SKM-1 (cell line): Measurements from ENCODE around the gene NINJ2.
A peak's percentile ranks its signal among the peaks of the same experiment; 100 is the strongest.
"Not testable (repeated sequence)": the region's sequence is repeated elsewhere in the genome, so short reads cannot be mapped to it uniquely, and the experiment has no call there.

ENCODE experiments used
- DNase-seq: peaks from one replicate; lab custom pipeline; 2025; ENCODE audit not compliant: unreplicated experiment; lab: John Stamatoyannopoulos, UW

NINJ2 gene

GRCh38 chr12:588024-588322 is 75.3 kb downstream of the NINJ2 start:
- DNase-seq: no peak

DNA sequence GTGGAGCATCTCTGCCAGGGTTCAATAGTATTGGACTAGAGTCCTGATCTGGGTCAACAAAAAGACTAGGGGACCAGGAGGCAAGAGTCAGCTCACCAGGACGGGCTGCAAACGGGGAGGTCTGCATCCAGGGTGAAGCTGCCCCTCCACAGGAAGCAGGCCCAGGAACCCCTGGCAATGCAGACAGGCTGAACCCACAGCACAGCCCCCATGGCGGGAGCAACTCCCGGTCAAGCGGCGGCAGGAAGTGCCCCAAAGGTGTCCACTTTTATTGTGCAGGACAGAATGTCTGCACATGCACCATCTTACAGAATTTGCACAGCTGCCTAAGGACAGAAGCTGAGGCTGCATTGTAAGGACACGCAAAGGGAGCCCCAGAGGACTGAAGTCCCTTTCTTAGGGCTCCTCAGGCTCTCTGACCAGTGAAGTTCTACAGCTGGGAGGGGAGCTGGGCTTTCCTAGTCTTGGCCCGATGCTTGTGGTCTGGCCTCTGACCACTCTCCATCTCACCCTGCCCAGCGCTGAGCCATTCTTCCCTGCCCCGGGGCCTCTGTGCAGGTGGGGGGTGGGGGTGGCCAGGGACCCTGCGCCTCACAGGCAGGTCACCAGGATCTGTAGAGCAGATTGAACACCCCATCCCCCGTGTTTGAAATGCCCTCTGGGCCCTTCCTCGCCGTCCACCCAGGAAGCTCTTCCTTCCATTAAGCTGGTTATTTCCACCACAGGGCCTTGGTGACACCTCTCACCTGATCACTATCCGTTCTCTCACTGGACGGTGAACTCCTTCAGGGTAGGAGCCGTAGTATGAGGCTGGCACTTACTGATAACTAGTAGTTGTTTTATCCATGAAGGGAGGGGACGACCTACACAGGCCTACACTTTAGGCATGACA is 75.9 kb downstream of the NINJ2 start:
- no peak for DNase-seq

- no peak for DNase-seq
Observed at GRCh38 chr12:586318-587071, 76.8 kb downstream of the NINJ2 start.

GRCh38 chr12:585062-586061 is 77.9 kb downstream of the NINJ2 start:
- DNase-seq: no peak

- no peak for DNase-seq
Observed at GRCh38 chr12:583251-583869, 79.9 kb downstream of the NINJ2 start.

DNA sequence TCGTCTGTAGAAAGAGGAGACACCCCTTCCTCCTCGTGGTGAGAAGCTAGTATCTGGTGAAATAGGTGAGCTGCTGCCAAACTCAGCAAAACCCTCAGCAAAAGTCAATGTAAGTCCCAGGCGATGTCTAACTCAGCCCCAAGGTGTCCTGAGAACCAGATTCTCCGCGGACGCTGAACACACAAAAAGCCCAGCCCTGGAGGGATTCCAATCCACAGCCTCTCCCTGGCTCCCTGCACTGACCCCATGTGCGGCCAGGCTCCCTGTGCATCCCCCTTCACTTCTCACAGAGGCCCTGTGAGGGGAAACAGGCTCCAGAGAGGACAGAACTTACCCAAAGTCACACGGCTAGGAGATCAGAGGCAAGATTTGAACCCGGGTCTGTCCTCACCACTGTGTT is 81.5 kb downstream of the NINJ2 start:
- DNase-seq: no peak

GRCh38 chr12:581321-581720 is 81.9 kb downstream of the NINJ2 start:
- DNase-seq: no peak

GRCh38 chr12:580813-581212 is 82.4 kb downstream of the NINJ2 start:
- DNase-seq: no peak

GRCh38 chr12:579420-580110 is 83.7 kb downstream of the NINJ2 start:
- no peak for DNase-seq

DNA sequence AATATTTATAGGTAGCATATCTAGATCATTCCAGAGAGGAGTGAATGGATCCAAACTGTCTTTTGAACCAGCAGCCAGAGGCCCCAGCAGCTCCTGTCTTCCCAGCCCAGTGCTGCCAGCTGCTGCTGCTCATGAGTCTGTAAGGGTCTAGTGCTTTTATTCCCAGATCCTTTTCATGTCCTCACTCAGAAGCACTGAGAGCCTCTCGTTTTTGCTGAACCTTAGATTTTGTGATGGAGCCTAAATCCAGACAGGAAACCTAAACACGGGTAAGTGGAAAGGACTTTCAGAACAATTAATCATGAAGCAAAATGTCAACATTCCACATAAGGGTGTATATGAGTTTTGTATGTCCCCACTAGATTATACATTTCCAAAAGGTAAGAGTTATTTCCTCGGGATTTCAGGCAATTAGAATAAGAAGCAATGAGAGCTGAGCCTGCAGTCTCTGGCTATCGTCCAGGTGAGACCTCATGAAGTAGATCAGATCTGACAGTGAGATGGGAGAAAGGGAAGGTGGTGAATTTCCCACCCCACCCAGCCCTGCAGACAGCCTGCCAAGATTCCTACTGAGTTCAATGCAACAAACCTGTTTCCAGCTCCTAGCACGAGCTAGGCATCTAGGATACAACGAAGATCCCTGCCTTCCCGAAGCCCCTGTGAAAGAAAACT is 84.4 kb downstream of the NINJ2 start:
- DNase-seq: no peak

DNA sequence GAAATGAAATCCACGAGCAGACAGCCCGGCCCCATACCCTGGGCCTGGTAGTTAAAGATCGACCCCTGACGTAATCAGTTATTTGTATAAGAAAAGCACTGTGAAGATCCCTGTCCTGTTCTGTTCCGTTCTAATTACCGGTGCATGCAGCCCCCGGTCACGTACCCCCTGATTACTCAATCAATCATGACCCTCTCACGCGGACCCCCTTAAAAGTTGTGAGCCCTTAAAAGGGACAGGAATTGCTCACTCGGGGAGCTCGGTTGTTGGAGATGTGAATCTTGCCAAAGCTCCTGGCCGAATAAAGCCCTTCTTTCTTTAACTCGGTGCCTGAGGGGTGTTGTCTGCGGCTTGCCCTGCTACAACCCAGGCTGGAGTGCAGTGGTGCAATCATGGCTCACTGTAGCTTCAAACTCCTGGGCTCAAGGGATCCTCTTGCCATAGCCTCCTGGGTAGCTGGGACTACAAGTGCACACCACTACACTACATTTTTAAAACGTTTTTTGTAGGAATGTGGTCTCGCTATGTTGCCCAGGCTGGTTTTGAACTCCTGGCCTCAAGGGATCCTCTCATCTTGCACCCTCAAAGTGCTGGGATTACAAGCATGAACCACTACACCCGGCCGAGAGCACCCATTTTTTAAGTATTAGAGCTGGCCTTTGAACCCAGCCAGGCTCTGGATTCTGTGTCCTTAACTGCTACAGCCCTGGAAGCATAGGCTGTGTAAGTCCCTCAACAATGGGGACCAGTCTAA is 85.1 kb downstream of the NINJ2 start:
- not testable (repeated sequence) for DNase-seq

DNA sequence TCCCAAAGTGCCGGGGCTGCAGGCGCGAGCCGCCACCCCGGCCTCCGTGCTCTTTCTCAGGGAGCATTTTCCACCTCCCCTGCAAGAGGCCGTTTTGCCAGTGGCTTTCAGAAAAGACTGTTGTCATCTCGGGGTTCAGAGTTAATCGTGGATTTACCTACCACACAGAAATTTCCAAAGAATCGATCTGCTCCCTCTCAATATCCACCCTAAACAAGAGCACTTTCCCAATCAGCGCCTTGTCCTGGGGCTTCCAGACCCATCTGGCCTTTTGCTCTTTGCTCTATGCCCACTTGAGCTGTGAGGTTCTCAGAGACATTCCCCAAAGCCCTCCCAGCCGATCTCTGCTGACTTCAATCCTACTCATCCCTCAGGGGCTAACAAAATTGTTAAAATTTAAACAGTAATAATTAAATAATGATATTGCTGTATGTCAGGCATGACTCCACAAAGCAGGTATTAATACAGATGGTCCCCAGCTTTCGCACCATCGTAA is 86.6 kb downstream of the NINJ2 start:
- no peak for DNase-seq

- DNase-seq: peak; percentile 11
Observed at GRCh38 chr12:575948-576614, 87.2 kb downstream of the NINJ2 start.

GRCh38 chr12:575129-575502 is 88.1 kb downstream of the NINJ2 start:
- no peak for DNase-seq

- DNase-seq: no peak
Observed at GRCh38 chr12:574475-575128, 88.6 kb downstream of the NINJ2 start.

DNA sequence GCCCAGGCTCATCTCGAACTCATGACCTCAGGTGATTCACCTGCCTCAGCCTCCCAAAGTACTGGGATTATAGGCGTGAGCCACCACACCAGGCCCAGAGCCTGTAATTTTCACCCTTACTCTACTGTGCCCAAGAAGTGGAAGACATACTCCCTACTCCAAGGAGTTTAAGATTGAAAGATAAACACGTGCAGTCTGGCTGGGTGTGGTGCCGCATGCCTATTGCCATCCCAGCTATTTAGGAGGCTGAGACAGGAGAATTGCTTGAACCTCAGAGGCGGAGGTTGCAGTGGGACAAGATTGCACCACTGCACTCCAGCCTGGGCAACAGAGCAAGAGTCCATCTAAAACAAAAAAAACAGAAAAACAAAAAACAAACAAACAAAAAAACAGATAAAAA is 90.0 kb downstream of the NINJ2 start:
- DNase-seq: no peak

- no peak for DNase-seq
Observed at GRCh38 chr12:572532-572899, 90.7 kb downstream of the NINJ2 start.
